GM18520 (cell line): ENCODE results near the gene ADGRL4.

Source experiments
- ATAC-seq: cut with Tn5 transposase; IDR thresholded peaks from one replicate; pipeline ENCODE4 v1.9.1; 2021; ENCODE audit not compliant: unreplicated experiment

The ADGRL4 gene

DNA sequence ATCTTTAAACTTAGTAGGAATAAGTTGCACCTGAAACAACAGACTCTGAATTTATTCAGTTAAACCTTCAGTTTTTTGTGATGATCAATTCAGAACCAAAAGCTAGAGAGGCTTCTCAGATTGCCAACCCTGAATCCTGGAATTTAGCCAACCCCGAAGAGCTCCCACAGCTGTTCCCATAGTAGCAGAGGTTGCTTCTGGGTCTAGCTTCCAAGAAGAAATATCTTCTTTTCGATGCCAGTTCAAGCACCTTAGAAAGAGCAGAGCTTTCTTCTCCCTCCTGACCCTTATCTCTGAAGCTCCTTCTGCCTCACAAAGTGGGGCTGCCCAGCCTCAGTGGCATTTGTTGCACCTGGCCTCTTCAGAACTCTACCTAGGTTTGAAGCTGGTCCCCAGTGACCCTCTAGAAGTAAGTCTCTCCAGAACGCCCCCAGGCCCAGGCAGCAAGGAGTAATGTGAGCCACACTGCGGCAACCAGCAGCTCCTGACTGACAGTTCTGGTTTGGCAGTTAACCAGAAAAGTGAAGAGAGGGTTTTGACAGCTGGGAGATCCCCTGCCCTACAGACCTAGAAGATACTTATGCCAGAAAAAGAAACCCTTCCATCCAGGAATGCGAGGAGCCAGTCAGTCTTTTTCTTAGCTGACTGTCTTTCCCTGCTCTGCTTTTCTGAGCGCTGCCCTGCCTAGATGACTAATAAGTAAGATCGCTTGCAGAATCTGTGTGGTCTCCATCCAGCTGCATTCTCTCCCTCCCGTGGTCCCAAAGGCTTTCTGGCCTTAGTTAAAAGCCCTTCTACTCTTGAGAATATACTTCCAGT is 165.9 kb downstream of the ADGRL4 start:
- ATAC-seq: peak; percentile 35
